Measurements from ENCODE around the gene TTI1.
"Not testable (repeated sequence)": the region's sequence is repeated elsewhere in the genome, so short reads cannot be mapped to it uniquely, and the experiment has no call there.

TTI1 gene

GRCh38 chr20:38009416-38009815, 23.8 kb downstream of the TTI1 start:
- DNase-seq (ENCODE audit: low spot score) = not testable (repeated sequence)

GRCh38 chr20:38008233-38008944, 24.9 kb downstream of the TTI1 start:
- no peak for DNase-seq (ENCODE audit: low spot score)

- DNase-seq (ENCODE audit: low spot score) = no peak
Observed at GRCh38 chr20:38007526-38007925, 25.7 kb downstream of the TTI1 start.

- peak; percentile 52 for DNase-seq (ENCODE audit: low spot score)
Observed at GRCh38 chr20:38005903-38006302, 27.4 kb downstream of the TTI1 start.

- DNase-seq (ENCODE audit: low spot score) = no peak
Observed at GRCh38 chr20:38004416-38004815, 28.8 kb downstream of the TTI1 start.

GRCh38 chr20:38002422-38002821, 30.8 kb downstream of the TTI1 start:
- DNase-seq (ENCODE audit: low spot score) = no peak

GRCh38 chr20:38001981-38002380, 31.3 kb downstream of the TTI1 start:
- DNase-seq (ENCODE audit: low spot score) = peak; percentile 31

GRCh38 chr20:38001173-38001875, 31.9 kb downstream of the TTI1 start:
- DNase-seq (ENCODE audit: low spot score) = peak; percentile 73

- DNase-seq (ENCODE audit: low spot score) = no peak
Observed at GRCh38 chr20:38000293-38000692, 33.0 kb downstream of the TTI1 start.

- DNase-seq (ENCODE audit: low spot score) = no peak
Observed at GRCh38 chr20:37999526-38000263, 33.6 kb downstream of the TTI1 start.

- DNase-seq (ENCODE audit: low spot score) = no peak
Observed at GRCh38 chr20:37997516-37997915, 35.7 kb downstream of the TTI1 start.

- DNase-seq (ENCODE audit: low spot score) = no peak
Observed at GRCh38 chr20:37995856-37996605, 37.2 kb downstream of the TTI1 start.

GRCh38 chr20:37994512-37994911, 38.7 kb downstream of the TTI1 start:
- no peak for DNase-seq (ENCODE audit: low spot score)

GRCh38 chr20:37992802-37993409, 40.4 kb downstream of the TTI1 start:
- peak; percentile 22 for DNase-seq (ENCODE audit: low spot score)

- no peak for DNase-seq (ENCODE audit: low spot score)
Observed at GRCh38 chr20:37991908-37992307, 41.3 kb downstream of the TTI1 start.

- DNase-seq (ENCODE audit: low spot score) = peak; percentile 41
Observed at GRCh38 chr20:37991157-37991866, 41.9 kb downstream of the TTI1 start.

GRCh38 chr20:37990571-37991151, 42.6 kb downstream of the TTI1 start:
- peak; percentile 90 for DNase-seq (ENCODE audit: low spot score)

- peak; percentile 27 for DNase-seq (ENCODE audit: low spot score)
Observed at GRCh38 chr20:37989601-37990295, 43.5 kb downstream of the TTI1 start.

- DNase-seq (ENCODE audit: low spot score) = no peak
Observed at GRCh38 chr20:37988306-37988954, 44.8 kb downstream of the TTI1 start.
